Measurements from ENCODE around the gene SPACA7. TPM values are rescaled to one million over a fixed set of nuclear protein-coding genes. Genes with fewer than 3 reads are reported as not detected.
"Not testable (repeated sequence)": the region's sequence is repeated elsewhere in the genome, so short reads cannot be mapped to it uniquely, and the experiment has no call there.

SPACA7 gene
- total RNA-seq, 3 donors from 2014 or later = not detected

DNA sequence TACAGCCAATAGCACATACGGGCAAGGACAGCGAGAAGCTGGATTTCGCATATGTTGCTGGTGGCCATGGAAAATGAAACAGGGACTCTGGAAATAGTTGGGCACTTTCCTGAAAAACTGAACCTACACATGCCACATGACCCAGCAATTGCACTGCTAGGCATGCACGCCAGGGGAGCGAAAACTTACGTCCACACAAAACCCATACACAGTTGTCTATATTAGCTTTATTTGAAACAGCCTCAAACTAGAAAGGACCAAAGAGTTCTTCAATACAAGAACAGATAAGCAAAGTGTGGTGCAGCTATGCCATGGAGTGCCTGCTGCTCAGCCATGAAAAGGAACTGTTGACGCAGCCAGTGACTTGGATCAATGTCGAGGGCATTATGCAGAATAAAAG, 7.3 kb upstream of the SPACA7 start:
- Histone ChIP-seq H3K36me3 (ENCODE audit: low read depth) (no peaks in the 10 kb centered on the region), H3K4me1 (ENCODE audit: low read depth) (no peaks in the 10 kb centered on the region), H3K4me3 (no peak overlapping the region), H3K9me3 (peaks cover 5% of the 10 kb centered on the region)
- intact Hi-C loops (cut with DNase I, micrococcal nuclease) = no loop called here
- DNase-seq (no peak), ATAC-seq (no peak)
- TF ChIP-seq, protein P1, sequence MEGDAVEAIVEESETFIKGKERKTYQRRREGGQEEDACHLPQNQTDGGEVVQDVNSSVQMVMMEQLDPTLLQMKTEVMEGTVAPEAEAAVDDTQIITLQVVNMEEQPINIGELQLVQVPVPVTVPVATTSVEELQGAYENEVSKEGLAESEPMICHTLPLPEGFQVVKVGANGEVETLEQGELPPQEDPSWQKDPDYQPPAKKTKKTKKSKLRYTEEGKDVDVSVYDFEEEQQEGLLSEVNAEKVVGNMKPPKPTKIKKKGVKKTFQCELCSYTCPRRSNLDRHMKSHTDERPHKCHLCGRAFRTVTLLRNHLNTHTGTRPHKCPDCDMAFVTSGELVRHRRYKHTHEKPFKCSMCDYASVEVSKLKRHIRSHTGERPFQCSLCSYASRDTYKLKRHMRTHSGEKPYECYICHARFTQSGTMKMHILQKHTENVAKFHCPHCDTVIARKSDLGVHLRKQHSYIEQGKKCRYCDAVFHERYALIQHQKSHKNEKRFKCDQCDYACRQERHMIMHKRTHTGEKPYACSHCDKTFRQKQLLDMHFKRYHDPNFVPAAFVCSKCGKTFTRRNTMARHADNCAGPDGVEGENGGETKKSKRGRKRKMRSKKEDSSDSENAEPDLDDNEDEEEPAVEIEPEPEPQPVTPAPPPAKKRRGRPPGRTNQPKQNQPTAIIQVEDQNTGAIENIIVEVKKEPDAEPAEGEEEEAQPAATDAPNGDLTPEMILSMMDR (IDR thresholded peaks at IDR 0.05) = no peak

GRCh38 chr13:112370311-112370710, 5.8 kb upstream of the SPACA7 start:
- TF ChIP-seq, protein P1 (IDR thresholded peaks at IDR 0.05) = no peak
- intact Hi-C loops (cut with DNase I, micrococcal nuclease) = no loop called here
- no peak overlapping the region for H3K4me3 ChIP-seq
- H3K36me3 ChIP-seq (ENCODE audit: low read depth) = no peaks in the 10 kb centered on the region
- H3K9me3 ChIP-seq = peaks cover 5% of the 10 kb centered on the region
- DNase-seq = no peak
- no peaks in the 10 kb centered on the region for H3K4me1 ChIP-seq (ENCODE audit: low read depth)
- ATAC-seq = no peak

- ATAC-seq (no peak), DNase-seq (no peak)
- Histone ChIP-seq H3K36me3 (ENCODE audit: low read depth) (no peaks in the 10 kb centered on the region), H3K9me3 (no peaks in the 10 kb centered on the region), H3K4me3 (no peak overlapping the region), H3K4me1 (ENCODE audit: low read depth) (no peaks in the 10 kb centered on the region)
- intact Hi-C loops (cut with DNase I, micrococcal nuclease) = no loop called here
- TF ChIP-seq, protein P1 (IDR thresholded peaks at IDR 0.05) = no peak
These were observed 1.9 kb upstream of the SPACA7 start for GRCh38 chr13:112374271-112374670.

GRCh38 chr13:112391746-112392145, 15.6 kb downstream of the SPACA7 start:
- TF ChIP-seq, protein P1 (IDR thresholded peaks at IDR 0.05) = no peak
- Histone ChIP-seq H3K4me1 (ENCODE audit: low read depth) (no peaks in the 10 kb centered on the region), H3K9me3 (no peaks in the 10 kb centered on the region), H3K36me3 (ENCODE audit: low read depth) (no peaks in the 10 kb centered on the region), H3K4me3 (no peak overlapping the region)
- DNase-seq = no peak
- intact Hi-C loops (cut with DNase I, micrococcal nuclease) = no loop called here
- no peak for ATAC-seq

GRCh38 chr13:112392719-112393118, 16.6 kb downstream of the SPACA7 start:
- Histone ChIP-seq H3K4me1 (ENCODE audit: low read depth) (no peaks in the 10 kb centered on the region), H3K9me3 (no peaks in the 10 kb centered on the region), H3K4me3 (no peak overlapping the region), H3K36me3 (ENCODE audit: low read depth) (no peaks in the 10 kb centered on the region)
- DNase-seq (no peak), ATAC-seq (no peak)
- intact Hi-C loops (cut with DNase I, micrococcal nuclease) = no loop called here
- TF ChIP-seq, protein P1 (IDR thresholded peaks at IDR 0.05) = no peak

DNA sequence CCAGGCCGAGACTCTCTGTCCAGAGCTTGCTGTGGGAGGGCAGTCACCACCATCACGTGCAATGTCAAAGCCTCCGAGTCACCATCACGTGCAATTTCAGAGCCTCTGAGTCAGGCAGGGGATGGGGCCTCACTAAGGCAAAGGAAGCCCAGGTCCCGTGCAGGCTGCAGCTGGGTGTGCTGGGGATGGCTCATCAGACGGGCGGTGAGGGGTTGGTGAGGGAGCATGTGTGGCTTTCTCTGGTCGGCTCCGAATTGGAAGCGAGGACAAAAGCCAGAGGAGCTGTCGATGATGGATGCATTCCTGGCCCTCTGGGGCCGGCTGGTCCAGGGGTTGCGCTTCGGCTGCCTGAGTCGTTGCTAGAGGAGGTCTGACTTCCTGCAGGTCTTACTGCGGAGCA, 18.9 kb downstream of the SPACA7 start:
- H3K4me1 ChIP-seq (ENCODE audit: low read depth); DNase-seq; H3K9me3 ChIP-seq; H3K36me3 ChIP-seq (ENCODE audit: low read depth); intact Hi-C loops (cut with DNase I, micrococcal nuclease); H3K4me3 ChIP-seq: not testable (repeated sequence)
- peak; percentile 31 for ATAC-seq

- ATAC-seq; H3K36me3 ChIP-seq (ENCODE audit: low read depth); DNase-seq; H3K4me3 ChIP-seq; H3K9me3 ChIP-seq; H3K4me1 ChIP-seq (ENCODE audit: low read depth); intact Hi-C loops (cut with DNase I, micrococcal nuclease): not testable (repeated sequence)
These were observed 19.8 kb downstream of the SPACA7 start for GRCh38 chr13:112395941-112396340.

All from mucosa of descending colon (tissue), 3 donors.